ENCODE data around the gene NKD1.

- TF ChIP-seq CTCF (conservative IDR thresholded peaks at IDR 0.05; ENCODE audit: low read length) (no peak), EZH2phosphoT487 (IDR thresholded peaks at IDR 0.05; ENCODE audit: borderline replicate concordance) (no peak)
These were observed 93.6 kb downstream of the NKD1 start for GRCh38 chr16:50641818-50642187.

Data from Loucy (cell line).